Measurements from ENCODE around the gene RPUSD3.

- peak; percentile 46 to 62 (median 53) for TF ChIP-seq CTCF (IDR thresholded peaks at IDR 0.05)
- peak; percentile 52 to 58 for TF ChIP-seq POLR2AphosphoS5 (IDR thresholded peaks at IDR 0.05)
- no peak for TF ChIP-seq POLR2A (IDR thresholded peaks at IDR 0.05; ENCODE audit: low read depth)
Observed at GRCh38 chr3:9862391-9863057, 18.7 kb upstream of the RPUSD3 start.
